Psoas muscle (tissue), 8 donors: ENCODE data around the gene SOX2. TPM values are rescaled to one million over a fixed set of nuclear protein-coding genes. Genes with fewer than 3 reads are reported as not detected.
"Not testable (repeated sequence)": the region's sequence is repeated elsewhere in the genome, so short reads cannot be mapped to it uniquely, and the experiment has no call there.

Source experiments
- ATAC-seq, 4 donors: fragments of 200-7000 bp; cut with Tn5 transposase; one replicate each; pipeline ENCODE4 v1.9.1; 2020; ENCODE audit warnings: moderate library complexity in 3 of 4, mild to moderate bottlenecking in 2 of 4
- DNase-seq, 2 donors: peaks; one replicate each; pipeline ENCODE4 v3.0.0-alpha.2; 2020
- H3K27ac ChIP-seq: fragments of 200-600 bp; one replicate; pipeline ENCODE4 v1.8.0; 2022
- H3K27me3 ChIP-seq, 3 donors: fragments of 200-600 bp in 1 of 3; one replicate each; pipeline versions ENCODE4 v1.6.1 to v1.8.0; 2013 to 2022; ENCODE audit warnings: low read length in 2 of 3, mild to moderate bottlenecking in 2 of 3, moderate library complexity in 1 of 3; ENCODE audit not compliant: insufficient read depth in 3 of 3
- H3K36me3 ChIP-seq, 2 donors: fragments of 200-600 bp in 1 of 2; one replicate each; pipeline versions ENCODE4 v1.6.1 to v1.8.0; 2013 to 2022; ENCODE audit warnings: low read depth in 1 of 2, mild to moderate bottlenecking in 1 of 2, moderate library complexity in 1 of 2; ENCODE audit not compliant: insufficient read depth in 1 of 2
- H3K4me1 ChIP-seq: fragments of 200-600 bp; one replicate; pipeline ENCODE4 v1.8.0; 2022
- H3K4me3 ChIP-seq: fragments of 200-600 bp; one replicate; pipeline ENCODE4 v1.8.0; 2022; ENCODE audit warnings: mild to moderate bottlenecking
- H3K9me3 ChIP-seq: fragments of 200-600 bp; one replicate; pipeline ENCODE4 v1.8.0; 2022
- WGBS, 3 donors: extraction: QIAGEN DNeasy Blood & Tissue Kit; methylation state at CpG; one replicate each; pipeline versions ENCODE4 v1.1.6 to v1.1.7; 2013; 5-methylcytosine and 5-hydroxymethylcytosine counted together
- intact Hi-C, 2 donors: fragments of 100-400 bp; cut with DNase I; formaldehyde crosslinking; loops; one replicate each; pipeline versions ENCODE4 v1.11.0 to v1.14.2; 2022
- polyA plus RNA-seq, 3 donors: library from polyadenylated mRNA; stranded (reverse); fragments of 200-250 nt; gene quantifications; one replicate each; pipeline ENCODE4 v1.2.3, GENCODE V29; 2013
- total RNA-seq, 4 donors: library from RNA; stranded (reverse); fragmentation: NEBNext Ultra II Directional in 2 of 4; extraction: Animal tissue kit (Norgen Biotek cat#: 25700) in 2 of 4; gene quantifications; one replicate each; pipeline versions ENCODE4 v1.2.1 to v1.2.4, GENCODE V29; 2021 to 2023
- TF ChIP-seq, protein P1 (sequence below): fragments of 200-600 bp; IDR thresholded peaks from one replicate; pipeline ENCODE4 v1.8.0; 2022; ENCODE audit warnings: antibody characterized with exemption
- donor health status: healthy with polysubstance abuse.
- donor health status: DM: no; HTN: no; CAD: no; lungs with moderate emphysema.
- donor health status: Bipolar disorder and iron deficiency.
- donor health status: healthy.
- donor health status: DM: yes; HTN: yes; CAD: no.
- donor health status: DM: no; HTN: no; CAD: no.
- donor health status: DM: no; HTN: no; CAD: no.
- donor health status: DM: yes; HTN: yes; CAD: no.

The SOX2 gene
- total and polyA plus RNA-seq, 7 donors: 0.03 to 0.09 (median 0.05) TPM; not detected in 4

DNA sequence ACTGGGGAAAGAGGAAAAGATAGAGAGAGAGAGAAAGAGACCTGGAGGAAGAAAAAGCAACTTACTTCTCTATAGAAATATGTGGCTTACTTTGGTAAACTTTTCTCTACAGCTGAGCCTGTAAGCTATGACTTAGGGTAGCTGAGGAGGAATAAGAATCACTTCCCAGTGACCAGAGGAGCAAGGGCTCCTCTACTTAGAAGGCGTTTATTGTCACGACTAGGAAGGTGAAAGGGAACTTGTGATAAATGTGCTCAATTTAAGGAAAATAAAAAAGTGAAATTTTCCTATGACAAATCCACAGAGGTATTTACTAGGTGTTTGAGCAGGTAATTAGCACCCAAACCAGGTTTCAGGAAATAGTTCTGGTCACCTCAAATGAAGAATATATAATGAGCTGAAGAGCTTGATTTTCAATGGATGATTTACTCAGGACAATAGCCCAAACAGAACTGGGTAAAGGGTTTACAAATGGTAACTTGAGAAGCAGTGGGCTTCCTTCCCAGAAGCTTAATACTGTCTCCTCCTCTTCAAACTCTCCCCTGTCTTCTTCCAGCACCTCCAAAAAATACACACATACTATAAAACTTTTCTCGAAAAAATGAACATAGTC, 46.1 kb downstream of the SOX2 start:
- 16 to 28% (median 21%) methylated on average over 3 of the region's 3 CpGs for WGBS, 3 donors
- no peaks in the 10 kb centered on the region for H3K9me3 ChIP-seq
- intact Hi-C loops: no loop called here
- no peak overlapping the region for H3K4me3 ChIP-seq
- TF ChIP-seq, protein P1, sequence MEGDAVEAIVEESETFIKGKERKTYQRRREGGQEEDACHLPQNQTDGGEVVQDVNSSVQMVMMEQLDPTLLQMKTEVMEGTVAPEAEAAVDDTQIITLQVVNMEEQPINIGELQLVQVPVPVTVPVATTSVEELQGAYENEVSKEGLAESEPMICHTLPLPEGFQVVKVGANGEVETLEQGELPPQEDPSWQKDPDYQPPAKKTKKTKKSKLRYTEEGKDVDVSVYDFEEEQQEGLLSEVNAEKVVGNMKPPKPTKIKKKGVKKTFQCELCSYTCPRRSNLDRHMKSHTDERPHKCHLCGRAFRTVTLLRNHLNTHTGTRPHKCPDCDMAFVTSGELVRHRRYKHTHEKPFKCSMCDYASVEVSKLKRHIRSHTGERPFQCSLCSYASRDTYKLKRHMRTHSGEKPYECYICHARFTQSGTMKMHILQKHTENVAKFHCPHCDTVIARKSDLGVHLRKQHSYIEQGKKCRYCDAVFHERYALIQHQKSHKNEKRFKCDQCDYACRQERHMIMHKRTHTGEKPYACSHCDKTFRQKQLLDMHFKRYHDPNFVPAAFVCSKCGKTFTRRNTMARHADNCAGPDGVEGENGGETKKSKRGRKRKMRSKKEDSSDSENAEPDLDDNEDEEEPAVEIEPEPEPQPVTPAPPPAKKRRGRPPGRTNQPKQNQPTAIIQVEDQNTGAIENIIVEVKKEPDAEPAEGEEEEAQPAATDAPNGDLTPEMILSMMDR: no peak
- ATAC-seq: no peak
- H3K27me3 ChIP-seq: peaks cover 0 to 12% (median 2%) of the 10 kb centered on the region in 3 donors
- no peak overlapping the region for H3K27ac ChIP-seq
- no peaks in the 10 kb centered on the region for H3K36me3 ChIP-seq
- DNase-seq: no peak
- H3K4me1 ChIP-seq: no peaks in the 10 kb centered on the region

DNA sequence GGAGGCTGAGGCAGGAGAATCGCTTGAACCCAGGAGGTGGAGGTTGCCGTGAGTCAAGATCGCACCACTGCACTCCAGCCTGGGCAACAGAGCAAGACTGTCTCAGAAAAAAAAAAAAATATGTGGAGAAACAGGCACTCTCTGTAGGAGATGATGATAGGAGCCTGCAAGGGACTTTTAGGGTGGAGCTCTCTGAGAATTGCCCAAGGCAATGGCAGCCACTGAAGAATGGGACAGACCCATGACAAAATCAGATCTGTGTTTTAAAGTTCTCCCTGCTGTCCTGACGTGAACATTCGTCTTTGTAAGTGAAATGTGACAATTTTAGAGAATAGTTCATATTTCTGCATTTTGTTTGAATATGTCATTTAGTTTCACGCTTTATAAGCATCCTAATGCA, 50.2 kb downstream of the SOX2 start:
- Histone ChIP-seq H3K27me3 (no peaks in the 10 kb centered on the region), H3K4me1 (no peaks in the 10 kb centered on the region), H3K36me3 (no peaks in the 10 kb centered on the region), H3K4me3 (no peak overlapping the region), H3K9me3 (no peaks in the 10 kb centered on the region), H3K27ac (no peak overlapping the region)
- TF ChIP-seq, protein P1: no peak
- DNase-seq: no peak
- intact Hi-C loops: no loop called here
- 88 to 90% (median 88%) methylated on average over 6 of the region's 6 CpGs for WGBS, 3 donors
- no peak for ATAC-seq

DNA sequence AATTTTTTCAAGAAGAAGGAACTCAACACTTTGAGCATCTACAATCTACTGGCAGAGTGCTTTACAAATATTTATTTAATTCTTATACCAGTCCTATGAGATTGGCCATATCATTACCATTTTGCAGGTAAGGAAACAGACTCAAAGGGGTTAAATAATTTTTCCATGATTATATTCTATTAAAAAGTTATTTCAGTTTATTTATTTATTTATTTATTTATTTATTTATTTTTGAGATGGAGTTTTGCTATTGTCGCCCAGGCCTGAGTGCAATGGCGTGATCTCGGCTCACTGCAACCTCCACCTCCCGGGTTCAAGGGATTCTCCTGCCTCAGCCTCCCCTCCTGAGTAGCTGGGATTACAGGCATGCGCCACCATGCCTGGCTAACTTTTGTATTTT, 52.3 kb downstream of the SOX2 start:
- H3K4me1 ChIP-seq, H3K4me3 ChIP-seq, ATAC-seq, H3K27ac ChIP-seq, H3K9me3 ChIP-seq, intact Hi-C loops, H3K27me3 ChIP-seq, H3K36me3 ChIP-seq, DNase-seq: not testable (repeated sequence)
- WGBS, 3 donors: 94 to 97% (median 97%) methylated on average over 5 of the region's 5 CpGs
